Glomerular visceral epithelial cell (primary cell): ENCODE data around the gene RAB11A.

Experiments
- DNase-seq: peaks from one replicate; pipeline ENCODE4 v3.0.0-alpha.2; 2016; ENCODE audit errors: extremely low spot score

Gene RAB11A

GRCh38 chr15:65869126-65869953, at the start of gene RAB11A:
RAB11A (plus strand) TSS chr15:65869491; CDS start chr15:65869586, 95 bp downstream.
- peak; percentile 98 for DNase-seq

- no peak for DNase-seq
Observed at GRCh38 chr15:65819563-65819960, 49.7 kb upstream of the RAB11A start.

- no peak for DNase-seq
Observed at GRCh38 chr15:65821070-65821469, 48.2 kb upstream of the RAB11A start.

GRCh38 chr15:65822316-65822715, 47.0 kb upstream of the RAB11A start:
- DNase-seq = no peak

- peak; percentile 59 for DNase-seq
Observed at GRCh38 chr15:65824031-65824743, 45.1 kb upstream of the RAB11A start.

DNA sequence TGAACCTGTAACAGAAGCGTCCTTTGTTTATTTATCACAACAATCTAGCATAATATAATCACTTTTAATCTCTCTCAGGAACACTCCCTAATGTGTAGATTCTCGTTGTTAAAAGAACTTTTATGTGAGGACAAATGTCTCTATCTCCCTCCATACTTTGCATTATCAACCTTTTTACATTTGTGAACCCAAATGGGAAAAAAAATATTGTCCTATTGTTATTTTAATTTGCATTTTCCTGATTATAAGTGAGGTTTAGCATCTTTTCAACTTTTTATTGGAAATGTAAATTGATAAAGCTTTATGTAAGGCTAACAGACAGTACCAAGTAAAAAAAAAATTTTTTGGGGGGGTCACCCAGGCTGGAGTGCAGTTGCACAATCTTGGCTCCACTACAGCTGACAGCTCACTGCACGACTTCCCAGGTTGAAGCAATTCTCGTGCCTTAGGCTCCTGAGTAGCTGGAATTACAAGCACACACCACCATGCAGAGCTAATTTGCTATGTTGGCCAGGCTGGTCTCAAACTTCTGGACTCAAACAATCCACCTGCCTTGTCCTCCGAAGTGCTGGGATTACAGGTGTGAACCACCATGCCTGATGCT, 44.2 kb upstream of the RAB11A start:
- DNase-seq = no peak

- no peak for DNase-seq
Observed at GRCh38 chr15:65827065-65827464, 42.2 kb upstream of the RAB11A start.

- DNase-seq = no peak
Observed at GRCh38 chr15:65828585-65828984, 40.7 kb upstream of the RAB11A start.

DNA sequence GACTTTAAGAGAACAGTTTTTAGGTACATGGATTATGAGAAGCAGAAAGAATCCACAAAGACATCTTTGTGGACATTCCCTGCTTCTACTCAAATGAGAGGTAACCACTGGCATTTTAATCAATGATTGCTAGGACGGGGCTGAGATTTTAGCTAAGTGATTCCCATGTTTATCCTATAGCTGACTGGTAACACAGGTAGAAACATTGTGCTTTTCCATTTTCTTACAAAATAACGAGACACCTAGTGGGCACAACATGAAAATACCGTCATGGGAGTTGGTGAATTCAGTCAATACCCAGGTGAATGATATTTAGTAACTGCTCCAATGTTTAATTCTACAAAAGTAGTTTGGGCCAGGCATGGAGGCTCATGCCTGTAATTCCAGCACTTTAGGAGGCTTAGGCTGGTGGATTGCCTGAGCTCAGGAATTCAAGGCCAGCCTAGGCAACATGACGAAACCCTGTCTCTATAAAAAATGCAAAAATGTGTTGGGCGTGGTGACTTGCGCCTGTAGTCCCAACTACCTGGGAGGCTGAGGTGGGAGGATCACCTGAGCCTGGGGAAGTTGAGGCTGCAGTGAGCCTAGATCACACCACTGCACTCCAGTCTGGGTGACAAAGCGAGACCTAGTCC, 40.0 kb upstream of the RAB11A start:
- DNase-seq = peak; percentile 35

DNA sequence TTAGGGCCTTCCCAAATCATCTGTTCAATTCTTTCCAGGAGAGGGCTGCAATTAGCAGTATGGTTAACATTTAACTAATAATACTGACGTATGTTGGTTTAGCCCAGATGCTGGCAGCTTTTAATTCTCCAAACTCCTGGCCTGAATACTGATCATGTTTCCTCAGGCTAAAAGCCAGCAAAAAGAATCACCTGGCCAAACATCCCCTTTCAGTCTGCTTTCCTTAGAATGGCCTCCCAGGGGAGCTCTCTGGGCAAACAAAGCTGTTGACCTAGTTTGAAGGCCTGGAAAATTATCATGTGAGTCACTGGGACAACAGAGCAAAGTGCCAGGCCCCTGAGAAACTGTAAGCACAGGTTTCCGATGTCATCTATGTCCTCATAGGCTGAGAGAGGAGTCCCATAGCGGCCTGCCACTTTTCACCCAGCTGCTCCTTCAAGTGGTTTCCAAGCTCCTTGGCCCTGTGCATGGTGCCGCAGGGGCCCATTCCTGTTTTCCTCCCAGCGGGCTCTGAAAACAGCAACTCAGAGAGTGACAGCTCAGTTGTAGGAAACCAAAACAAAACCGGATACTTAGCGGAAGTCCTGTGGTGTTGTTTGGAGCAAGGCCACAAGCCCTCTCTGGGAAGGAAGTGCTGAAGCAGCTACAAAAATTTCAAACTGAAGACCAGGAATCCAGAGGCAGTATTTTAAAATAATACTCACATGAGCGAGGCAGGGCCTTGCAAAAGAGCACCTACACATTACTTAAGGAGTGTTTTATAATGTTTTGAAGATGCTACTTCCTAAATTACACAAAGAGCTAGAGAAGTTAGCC, 36.5 kb upstream of the RAB11A start:
- DNase-seq = peak; percentile 79

DNA sequence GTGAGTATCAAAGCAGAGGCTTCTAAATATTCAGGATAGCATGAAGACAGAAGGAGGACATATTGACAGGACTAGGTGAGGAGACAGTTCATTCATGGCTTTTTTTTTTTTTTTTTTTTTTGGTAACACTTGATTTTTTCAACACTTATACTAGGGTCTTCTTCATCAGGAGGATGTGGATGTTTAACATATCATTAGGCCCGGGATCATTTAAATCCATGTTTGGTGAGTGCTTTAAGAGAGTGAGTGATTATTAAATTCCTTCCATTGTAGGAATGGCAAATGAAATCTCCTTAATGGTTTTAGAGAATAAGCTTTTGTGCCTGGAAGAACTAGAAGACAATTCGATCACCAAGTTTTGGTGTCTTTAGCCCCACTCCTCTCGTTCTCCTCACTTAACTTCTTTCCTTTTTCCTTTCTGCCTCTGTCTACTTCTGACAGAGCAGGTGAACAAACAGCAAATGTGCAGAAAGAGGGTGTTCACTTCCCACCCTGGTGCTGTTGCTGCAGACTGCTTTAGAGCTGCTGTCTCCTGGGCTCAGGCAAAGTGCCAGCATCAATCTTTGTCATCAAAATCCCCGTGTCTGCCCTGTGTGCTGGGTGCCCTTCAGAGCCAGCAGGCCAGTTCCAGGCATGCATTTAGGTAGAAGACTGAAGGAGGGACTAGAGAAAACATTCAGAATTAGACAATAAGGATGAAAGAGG, 35.6 kb upstream of the RAB11A start:
- DNase-seq = peak; percentile 12

- DNase-seq = no peak
Observed at GRCh38 chr15:65834603-65835282, 34.5 kb upstream of the RAB11A start.

DNA sequence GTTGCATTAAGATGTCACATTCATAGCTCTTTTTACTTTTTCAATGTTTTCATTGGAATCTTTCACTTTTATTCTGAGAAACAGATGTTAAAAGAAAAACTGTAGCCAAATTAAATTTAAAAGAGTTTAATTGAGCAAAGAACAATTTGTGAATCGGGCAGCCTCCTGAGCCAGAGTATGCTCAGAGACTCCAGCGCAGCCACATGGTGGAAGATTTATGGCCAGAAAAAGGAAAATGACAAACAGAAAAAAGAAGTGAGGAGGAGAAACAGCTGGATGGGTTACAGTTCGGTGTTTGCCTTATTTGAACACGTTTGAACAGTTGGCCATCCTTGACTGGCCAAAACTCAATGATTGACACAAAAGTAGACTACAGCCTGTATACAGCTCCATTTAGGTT, 33.8 kb upstream of the RAB11A start:
- no peak for DNase-seq

DNA sequence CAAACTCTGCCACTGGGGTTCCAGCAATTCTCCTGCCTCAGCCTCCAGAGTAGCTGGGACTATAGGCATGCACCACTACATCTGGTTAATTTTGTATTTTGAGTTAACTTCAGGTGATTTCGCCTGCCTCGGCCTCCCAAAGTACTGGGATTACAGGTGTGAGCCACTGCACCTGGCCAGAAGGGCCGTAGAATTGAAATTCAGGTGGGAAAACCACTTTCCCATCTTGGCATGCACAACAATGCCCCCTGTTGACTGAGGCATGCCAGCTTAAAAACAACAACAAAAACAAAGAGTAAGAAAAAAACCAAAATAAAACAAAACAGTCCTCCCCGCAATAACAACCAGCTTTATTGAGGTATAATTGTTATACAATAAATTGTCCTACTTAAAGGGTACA, 32.6 kb upstream of the RAB11A start:
- no peak for DNase-seq

GRCh38 chr15:65837301-65838294, 31.7 kb upstream of the RAB11A start:
- no peak for DNase-seq

DNA sequence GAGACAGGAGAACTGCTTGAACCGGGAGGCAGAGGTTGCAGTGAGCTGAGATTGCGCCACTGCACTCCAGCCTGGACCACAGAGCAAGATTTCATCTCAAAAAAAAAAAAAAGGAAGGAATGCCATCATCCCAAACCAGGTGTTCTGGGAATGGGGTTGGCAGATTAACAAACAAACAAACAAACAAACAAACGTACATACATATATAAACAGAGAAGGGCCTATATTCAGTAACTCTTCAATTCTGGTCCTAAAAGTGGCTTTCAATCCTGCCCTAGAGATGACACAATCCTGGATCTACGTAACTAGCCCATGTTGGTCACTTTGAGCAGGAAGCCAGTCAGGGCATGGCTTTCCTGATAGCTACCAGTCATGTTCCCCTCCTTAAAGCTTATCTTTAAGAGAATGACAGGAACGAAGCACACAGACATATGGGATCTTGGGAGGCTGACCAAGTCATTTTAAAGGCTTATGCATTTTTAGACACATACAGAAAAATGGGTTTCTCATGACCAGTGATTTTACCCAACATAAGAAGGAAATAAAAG, 29.9 kb upstream of the RAB11A start:
- no peak for DNase-seq

GRCh38 chr15:65839985-65840384, 29.3 kb upstream of the RAB11A start:
- no peak for DNase-seq

DNA sequence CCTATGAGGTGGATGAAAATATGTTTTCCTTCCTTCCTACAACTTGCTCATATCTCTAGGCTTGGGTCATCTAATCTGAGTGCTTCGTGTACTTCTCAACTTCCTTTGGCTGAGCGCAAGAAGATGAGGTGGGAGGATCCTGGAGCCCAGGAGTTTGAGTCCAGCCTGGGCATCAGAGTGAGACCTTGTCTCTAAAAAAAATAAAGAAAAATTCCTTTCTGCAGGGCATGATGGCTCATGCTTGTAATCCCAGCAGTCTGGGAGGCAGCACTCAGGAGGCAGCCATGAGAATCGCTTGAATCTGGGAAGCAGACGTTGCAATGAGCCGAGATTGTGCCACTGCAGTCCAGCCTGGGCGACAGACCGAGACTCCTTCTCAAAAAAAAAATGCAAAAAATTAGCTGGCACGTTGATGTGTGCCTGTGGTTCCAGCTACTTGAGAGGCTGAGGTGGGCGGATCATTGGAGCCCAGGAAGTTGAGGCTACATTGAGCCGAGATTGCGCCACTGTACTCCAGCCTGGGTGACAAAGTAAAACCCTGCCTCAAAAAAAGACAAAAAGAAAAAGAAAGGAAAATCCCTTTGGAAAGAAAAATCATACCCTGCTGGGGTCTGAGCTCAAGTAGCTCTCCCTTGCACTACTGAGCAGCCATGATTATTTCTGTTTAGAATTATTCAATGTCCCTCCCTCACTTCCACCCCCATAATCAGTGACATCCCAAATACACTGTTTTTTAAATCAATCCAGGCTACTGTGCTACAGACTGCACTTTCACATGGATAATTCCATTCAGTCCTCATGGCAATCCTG, 28.0 kb upstream of the RAB11A start:
- DNase-seq = peak; percentile 56
